ENCODE results near the gene ETS1. TPM values are rescaled to one million over a fixed set of nuclear protein-coding genes. Genes with fewer than 3 reads are reported as not detected.

The ETS1 gene
- total RNA-seq, 1 donor from 2014 or later = 90.8 TPM

DNA sequence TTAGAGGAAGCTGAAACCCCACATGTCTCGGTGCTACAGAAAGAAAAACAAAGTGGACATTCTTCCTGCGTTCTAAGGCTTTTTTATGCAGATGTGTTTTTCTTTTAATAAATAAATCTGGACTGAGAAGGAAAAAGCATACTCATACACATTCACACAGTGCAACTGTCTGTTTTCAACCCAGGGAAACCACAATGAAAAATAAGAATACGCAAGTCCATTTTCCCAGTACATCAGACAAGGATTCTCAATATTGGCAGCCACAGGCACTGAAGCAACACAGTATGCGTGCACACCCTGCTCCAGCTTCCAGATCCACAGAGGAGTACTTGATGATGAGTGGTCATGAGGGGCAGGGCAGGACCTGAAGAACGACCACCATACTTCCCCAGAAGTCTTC, 86.9 kb downstream of the ETS1 start:
- intact Hi-C loops (cut with DNase I) = no loop called here
- DNase-seq (ENCODE audit: low spot score) (no peak), ATAC-seq (peak; percentile 42)

DNA sequence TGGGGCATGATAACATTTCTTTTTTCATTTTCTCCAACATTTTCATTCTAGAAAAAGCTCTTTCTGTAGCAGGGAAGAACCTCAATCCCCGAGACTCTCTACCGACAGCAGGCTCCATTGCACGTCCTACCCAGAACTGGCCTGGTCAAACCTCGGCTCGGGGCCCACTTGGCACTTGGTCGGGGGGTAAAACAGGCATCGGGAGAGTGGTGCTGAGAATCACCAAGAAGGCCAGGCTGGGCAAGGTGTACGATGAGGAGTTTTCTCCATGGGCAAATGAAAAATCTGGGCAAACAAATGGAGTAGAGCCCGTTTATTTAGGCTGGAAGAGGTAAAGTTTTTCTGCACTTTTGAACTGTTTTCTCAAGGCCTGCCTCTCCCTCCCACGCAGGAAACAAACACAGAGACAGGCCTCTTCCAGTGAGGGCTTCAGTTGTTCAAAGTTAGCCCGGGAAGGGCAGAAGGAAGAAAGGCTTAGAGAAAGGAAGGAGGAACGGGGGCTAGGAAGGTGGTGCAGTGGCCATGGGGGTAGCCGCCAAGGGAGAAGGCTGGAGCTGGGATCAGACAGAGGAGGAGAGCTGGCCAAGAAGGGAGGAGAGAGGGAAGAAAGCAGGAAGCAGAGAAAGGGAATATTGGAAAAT, 87.6 kb downstream of the ETS1 start:
- DNase-seq (ENCODE audit: low spot score) = no peak
- peak; percentile 13 for ATAC-seq
- intact Hi-C loops (cut with DNase I) = no loop called here

DNA sequence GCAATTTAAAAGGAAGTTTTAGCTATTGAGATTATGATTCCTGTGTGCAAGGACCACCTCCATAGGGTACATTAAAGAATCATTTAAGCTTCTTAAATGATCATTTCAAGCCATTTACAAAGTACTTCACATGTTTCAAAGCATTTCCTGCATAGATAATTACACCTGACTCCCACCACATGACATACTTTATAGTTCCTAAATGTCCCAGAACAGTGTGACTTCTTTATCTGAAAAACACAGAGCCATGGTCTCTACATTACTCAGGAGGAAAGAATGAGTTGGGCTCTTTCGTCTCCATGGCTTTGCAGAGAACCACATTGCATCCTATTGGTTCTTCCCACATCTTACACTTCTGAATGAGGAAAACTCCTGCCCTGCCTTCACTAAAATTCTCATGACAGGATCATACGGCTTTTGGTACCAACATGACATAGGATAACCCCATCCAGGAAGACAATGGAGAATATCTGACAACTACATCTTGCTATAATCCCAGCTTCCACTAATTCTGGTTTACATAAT, 88.6 kb downstream of the ETS1 start:
- ATAC-seq (no peak), DNase-seq (ENCODE audit: low spot score) (no peak)
- intact Hi-C loops (cut with DNase I) = no loop called here

DNA sequence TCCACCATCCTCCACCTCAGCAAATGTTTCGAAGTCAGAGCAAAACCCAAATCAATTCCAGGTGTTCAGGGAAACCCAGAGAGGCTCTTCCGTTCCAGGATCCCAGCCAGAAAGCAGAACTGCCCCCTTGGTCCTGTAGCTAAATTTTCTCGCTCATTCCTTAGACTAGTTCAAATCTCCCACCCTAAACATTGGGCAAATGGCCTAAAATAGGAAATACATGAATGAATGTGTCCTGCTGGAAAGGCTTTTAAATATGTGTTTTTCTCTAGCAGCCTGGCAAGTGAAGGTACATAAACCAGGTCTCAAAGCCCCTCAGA, 89.6 kb downstream of the ETS1 start:
- no peak for DNase-seq (ENCODE audit: low spot score)
- no peak for ATAC-seq
- intact Hi-C loops (cut with DNase I) = no loop called here

DNA sequence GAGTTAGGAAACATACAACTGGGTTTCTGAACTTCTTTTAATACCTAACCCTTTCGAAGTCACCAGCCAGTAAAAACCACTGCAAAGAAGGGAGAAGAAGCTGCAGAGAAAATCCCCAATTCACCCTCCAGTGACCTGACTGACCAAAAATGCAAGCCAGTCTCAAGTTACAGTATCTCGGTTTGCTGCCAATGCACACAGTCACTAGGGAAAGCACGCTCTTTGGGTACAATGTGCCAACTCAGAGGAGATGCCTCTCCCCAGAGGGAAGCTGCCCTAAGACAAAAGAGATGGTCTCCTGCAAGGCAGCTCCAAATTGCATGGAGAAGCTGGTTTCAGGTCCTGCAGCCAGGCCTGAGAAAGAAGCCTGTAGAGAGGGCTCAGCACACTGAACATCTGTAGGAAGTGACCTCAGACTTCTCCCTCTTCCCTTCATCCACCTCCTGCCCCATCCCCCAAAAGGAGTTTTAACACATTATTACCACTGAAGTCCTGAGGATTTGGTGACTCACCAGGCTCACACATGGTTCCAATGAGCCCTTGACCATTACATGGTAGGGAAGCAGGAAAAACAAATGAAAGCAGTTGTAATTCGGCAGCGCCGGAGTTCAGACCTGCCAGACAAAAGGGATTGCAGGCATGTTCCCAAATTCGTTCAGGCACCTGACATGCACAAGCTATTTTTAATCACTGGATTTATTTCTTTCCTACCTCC, 90.1 kb downstream of the ETS1 start:
- ATAC-seq (peak; percentile 88), DNase-seq (ENCODE audit: low spot score) (no peak)
- intact Hi-C loops (cut with DNase I) = no loop called here

DNA sequence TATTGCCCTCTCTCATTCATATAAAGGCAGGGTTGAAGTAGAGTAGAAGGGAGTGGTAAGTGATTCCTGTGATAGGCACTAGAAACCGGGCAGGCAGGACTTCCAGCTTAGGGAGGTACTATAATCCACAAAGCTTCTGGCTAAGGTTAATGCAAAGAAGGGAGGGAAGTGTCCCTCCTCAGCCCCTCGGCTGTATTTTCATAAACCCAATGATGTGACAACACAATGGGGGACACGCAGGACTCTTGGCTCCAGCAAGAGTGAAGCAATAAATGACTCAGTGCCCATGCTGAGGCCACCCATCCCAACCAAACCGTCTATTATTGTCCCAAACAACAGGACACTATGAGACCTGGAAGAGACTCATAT, 90.7 kb downstream of the ETS1 start:
- DNase-seq (ENCODE audit: low spot score) (no peak), ATAC-seq (peak; percentile 31)
- intact Hi-C loops (cut with DNase I) = no loop called here

DNA sequence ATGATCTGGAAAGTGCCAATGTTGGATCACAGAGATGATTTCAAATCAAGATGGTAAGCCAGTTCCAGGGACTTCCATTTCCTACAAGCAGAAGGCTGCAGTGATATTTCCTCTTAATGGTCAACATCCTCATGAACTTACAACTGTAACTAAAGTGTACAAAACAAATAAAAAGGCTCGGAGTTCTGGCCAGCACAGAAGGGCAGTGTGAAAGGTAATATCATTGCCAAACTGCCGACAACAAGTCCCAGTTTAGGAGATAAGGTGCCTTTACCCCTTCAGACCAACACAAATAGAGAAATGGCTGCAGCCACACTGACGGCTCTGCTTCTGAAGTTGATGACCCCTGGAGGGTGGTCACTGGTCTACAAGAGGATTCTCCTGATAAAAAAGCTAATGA, 91.1 kb downstream of the ETS1 start:
- intact Hi-C loops (cut with DNase I) = no loop called here
- ATAC-seq = no peak
- no peak for DNase-seq (ENCODE audit: low spot score)

DNA sequence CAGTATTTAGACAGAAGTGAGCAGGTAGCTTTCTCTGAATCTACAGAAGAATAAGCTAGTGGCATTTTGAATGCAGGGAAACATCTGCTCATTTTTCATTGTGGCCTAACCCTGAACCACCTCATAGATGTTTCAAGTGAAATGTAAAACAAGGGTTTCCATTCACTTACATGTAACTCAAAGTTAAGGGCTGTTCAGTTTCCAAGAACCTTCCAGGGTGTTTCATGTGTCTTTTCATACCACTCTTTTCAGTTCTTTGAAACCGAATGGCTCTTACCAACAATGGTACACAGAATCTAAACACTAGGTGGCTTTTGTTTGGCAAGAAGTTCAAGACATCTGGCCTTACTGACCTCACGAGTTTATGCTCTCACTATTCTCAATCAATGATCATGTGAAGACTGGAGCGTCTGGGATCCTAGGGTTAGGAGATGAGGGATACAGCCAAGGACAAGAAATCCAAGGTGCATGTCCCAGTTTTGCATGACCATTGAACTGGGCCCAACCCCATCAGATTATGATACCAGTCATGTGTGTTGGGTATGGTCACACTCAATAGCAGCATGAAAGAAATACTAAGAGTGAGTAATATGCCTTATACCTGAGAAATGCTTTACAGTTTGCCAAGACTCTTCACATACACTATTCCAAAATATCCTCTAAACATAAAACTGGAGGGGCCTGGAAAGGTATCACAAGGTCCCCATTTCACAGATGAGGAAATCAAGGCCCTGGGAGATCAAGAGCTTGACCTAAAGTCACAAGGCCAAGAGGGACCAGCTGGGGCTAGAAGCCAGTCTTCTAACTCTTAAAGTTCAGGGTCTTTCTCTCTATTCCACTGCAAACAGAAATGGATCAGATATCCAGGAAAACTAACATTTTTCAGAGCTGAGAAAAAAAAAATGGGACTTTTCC, 92.7 kb downstream of the ETS1 start:
- no peak for ATAC-seq
- intact Hi-C loops (cut with DNase I) = no loop called here
- no peak for DNase-seq (ENCODE audit: low spot score)

DNA sequence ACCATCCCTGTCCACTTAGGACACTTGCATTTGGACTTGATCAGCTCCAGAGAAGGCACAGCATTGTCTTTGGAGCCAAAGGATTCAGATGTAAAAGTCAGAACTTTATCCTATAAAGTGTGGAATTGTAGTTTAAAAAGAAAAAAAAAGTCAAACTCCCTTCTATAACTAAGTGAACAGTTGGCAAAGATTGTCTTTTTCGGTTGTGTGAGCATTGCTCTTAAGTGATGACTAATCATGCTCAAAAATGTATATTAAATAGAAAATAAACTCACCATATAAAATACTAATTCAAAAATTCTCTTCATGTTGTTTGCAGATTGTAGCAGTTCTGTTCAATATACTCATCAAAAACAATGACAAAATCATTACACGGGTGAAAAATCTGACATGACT, 93.8 kb downstream of the ETS1 start:
- no peak for DNase-seq (ENCODE audit: low spot score)
- ATAC-seq = no peak
- intact Hi-C loops (cut with DNase I) = no loop called here

DNA sequence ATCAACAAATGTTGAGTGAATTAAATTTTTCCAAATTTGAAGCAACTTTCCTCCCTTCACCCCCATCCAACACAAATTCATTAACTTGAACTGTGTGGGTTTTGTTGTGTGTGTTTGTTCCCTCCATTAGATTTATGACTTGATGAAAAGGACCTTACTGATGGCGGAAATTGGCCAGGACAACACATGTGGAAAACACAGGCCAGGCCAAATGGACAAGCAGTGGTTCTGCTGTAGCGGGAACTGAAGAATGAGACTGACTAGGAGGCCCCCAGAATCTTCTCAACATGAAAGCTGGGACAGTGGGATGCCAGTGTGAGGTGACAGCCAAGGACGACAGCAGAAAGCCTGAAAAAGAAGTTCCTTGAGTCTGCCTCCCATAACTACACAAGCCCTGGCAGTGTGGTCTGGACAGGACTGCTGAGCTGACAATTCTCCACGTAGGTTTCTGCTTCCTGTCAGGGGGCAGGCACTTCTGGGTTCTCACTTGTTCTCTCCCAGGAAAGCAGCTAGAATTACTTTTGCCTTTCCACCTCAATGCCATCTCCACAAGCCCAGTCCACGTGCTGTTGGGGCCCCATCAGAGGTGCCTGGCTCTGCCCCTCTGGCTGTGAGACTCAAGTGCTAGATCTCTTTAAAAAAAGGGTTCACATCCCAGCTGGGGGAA, 94.3 kb downstream of the ETS1 start:
- intact Hi-C loops (cut with DNase I) = no loop called here
- DNase-seq (ENCODE audit: low spot score) (no peak), ATAC-seq (peak; percentile 11)

DNA sequence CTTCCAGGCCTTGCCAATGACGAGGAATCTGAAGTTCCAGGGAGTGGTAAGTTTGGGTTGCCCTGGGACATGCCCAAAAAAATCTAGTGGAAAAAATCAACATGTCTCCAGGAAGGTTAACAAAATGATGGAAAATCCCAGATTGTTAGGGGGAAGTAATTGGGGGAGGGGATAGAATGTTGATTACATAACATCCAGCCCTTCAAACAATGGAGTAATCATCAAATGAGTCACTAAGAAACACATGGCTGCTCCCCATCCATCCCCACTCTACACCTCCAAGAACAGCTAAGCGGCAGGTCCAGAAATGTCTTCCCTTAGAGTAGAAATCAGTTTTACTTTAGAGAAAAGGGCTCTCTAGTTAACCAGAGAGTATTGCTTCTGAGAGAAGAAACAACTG, 94.9 kb downstream of the ETS1 start:
- DNase-seq (ENCODE audit: low spot score) = no peak
- ATAC-seq = no peak
- intact Hi-C loops (cut with DNase I) = no loop called here

DNA sequence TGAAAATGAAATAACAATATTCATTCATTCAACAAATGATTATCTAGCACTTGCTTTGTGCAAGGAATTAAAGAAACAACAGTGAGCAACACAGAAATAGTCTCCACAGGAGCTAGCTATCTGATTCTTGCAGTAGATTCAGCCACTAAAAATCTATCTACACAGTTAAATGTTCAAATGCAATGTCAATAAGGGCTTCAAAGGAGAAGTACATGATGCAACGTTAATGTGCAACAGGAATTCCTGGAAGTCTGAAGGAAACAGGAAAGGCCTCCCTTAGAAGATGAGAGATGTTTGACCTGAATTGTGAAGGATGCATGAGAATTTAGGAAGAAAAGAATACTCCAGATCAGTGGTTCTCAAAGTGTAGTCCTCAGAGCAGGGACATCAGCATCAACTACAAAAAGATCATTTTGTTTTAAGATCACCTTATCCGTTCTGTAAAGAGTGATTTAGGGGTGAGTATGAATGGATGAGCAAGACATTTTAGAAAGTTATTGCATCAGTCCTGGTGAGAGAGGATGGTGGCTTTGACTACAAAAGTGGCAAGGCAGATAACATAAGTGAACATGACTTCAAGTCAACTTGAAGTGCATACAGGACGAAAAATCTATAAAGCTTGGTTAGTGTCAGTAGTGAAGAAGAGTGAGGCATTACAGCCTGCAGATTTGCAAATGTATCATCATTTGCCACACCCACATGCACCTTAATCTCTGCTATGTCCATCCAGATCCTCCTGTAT, 96.0 kb downstream of the ETS1 start:
- DNase-seq (ENCODE audit: low spot score) = no peak
- ATAC-seq = no peak
- intact Hi-C loops (cut with DNase I) = no loop called here

DNA sequence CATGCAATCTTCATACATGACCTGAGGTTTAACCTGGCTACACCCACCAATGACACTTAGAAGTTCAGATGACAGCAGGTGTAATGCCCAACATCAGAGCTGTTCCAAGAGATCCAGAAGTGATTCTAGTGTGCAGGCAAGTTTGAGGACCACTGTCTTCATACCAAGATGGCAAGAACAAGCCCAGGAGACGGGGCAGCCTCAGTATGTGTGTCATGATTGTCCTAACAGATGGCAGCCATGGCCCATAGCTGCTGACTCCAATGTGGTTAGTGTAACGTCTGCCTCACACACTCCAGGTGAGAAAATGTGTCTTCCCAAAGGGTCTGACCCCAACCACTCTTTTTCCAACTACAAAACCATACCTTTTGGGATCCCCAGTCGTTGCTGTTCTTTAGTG, 97.3 kb downstream of the ETS1 start:
- DNase-seq (ENCODE audit: low spot score) (no peak), ATAC-seq (no peak)
- intact Hi-C loops (cut with DNase I) = no loop called here

DNA sequence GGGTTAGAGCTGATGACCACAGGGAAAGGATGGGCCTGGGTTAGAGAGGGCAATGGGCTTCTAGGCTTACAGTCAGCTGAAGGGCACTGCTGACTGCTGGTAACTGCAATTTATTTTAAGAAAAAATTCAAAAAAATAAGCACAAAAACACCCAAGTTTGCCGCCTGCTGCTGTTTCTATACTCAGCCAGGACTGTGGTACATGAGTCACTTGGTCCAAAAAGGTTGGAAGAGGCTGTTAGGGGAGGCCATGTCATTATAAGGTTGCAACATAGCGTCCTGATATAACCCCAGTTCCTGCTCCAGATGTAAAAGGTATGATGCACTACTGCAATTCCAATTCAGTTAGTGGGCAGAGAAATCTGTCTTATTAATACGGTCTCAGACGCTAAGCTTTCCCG, 98.9 kb downstream of the ETS1 start:
- ATAC-seq (peak; percentile 69), DNase-seq (ENCODE audit: low spot score) (no peak)
- intact Hi-C loops (cut with DNase I) = no loop called here

DNA sequence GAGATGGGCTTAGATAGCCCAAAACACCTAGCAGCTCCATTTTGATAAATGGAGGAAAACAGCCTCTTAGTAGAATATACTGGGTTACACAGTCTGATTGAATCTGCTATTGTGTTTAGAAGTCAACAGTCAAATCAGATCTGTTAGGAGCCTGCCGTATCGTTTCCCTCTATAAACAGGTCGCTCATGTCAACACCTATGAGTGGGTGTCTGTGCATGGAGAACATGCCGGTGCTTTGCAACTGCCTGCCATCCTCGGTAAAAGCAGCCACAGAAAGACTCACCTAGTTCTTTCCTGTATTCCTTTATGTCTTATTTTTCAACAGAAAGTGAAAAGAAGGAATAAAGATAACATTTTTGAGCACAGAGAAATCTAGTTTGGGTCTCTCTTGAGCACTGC, 99.4 kb downstream of the ETS1 start:
- ATAC-seq = no peak
- intact Hi-C loops (cut with DNase I) = no loop called here
- DNase-seq (ENCODE audit: low spot score) = no peak

DNA sequence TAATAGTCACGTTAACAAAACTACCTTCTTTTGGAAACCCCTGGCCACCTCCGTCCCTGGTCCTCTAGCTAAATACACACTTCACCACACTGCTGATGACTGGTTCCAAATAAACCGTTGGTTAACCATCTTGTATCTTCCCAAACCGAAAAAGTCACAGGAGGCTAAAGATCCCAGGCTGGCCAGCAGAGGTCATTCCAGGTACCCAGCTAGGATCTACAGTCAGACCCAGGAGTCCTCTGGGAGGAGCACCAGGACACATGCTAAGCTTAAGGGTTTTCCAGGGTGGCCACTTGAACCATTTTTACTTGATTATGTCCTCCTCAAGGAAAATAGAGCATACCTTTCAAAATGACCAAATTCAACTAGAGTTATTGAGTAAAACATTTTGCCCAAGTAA, 103.2 kb downstream of the ETS1 start:
- ATAC-seq (no peak), DNase-seq (ENCODE audit: low spot score) (no peak)
- intact Hi-C loops (cut with DNase I) = no loop called here

DNA sequence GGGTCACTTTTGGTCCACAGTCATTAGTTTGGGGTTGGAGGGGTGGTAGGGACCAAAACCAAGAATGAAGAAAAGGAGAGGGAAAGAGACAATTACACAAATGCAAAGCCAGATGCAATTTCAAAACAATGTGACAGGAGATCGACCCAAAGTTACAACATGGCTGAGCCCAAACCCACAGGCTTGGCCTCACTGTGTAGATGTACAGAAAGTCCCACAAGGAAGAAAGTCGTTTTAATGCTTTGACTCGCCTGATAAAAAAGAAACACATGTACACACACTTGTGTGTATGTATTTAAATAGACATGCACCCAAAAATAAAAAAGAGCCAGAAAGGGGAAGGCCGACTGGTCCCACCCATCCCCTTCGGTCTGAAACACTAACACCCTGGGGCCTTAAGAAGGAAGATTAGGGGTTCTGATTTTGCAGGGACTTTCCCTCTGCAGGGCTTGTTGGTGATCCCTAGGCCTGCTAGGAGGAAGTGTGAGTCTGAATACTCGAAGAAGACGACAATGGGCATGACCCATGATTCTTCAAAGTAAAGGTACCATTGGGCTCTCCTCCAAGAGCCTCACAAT, 104.1 kb downstream of the ETS1 start:
- ATAC-seq (no peak), DNase-seq (ENCODE audit: low spot score) (no peak)
- intact Hi-C loops (cut with DNase I) = no loop called here

DNA sequence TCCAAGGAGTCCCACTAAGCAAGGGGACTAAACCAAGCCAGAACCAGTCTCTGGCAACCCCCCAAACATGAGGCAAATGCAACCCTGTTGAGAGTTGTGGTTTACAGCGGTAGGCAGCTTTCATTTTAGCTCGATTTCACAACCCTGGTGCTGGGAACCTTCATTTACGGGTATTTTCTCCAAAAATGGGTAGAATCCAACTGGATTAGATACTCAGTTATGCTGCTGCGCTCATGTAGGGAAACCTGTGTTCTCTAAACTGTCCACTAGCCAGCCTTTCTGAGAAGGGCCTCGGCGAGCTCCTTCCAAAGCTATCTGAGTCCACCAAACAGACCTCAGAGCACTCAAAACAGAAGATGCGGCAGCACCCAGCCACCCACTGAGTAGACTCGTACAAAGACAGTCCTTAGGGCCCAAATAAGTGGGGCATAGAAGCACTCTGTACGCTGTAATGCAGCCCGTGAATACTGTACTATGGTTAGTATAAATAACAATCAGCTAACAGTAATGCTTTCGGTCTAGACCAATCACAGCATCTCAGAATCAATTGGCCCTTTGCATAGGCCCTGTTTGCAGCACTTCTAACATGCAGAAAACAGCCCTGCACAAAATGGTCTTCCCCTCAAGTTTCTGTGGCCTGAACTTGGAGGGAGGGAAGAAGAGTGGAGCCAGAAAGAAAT, 104.7 kb downstream of the ETS1 start:
- ATAC-seq (peak; percentile 42), DNase-seq (ENCODE audit: low spot score) (no peak)
- intact Hi-C loops (cut with DNase I) = no loop called here

Measured in sciatic nerve (tissue), 2 donors.